SK-N-SH (cell line): ENCODE measurements around the gene PNPLA1. TPM values are rescaled to one million over a fixed set of nuclear protein-coding genes. Genes with fewer than 3 reads are reported as not detected.

Source experiments
- CTCF ChIA-PET: fragments of 300-600, 350-600 bp; formaldehyde crosslinking; extraction: SDS; loops from one replicate; lab custom pipeline; 2021; lab: Yijun Ruan, JAX
- POLR2A ChIA-PET: fragments of 350-600 bp; sonication (Branson Sonifier 250); formaldehyde crosslinking; extraction: SDS; loops from one replicate; lab custom pipeline; 2020; ENCODE audit warnings: antibody characterized with exemption, inconsistent platforms; lab: Yijun Ruan, JAX
- DNase-seq: peaks from one replicate; pipeline ENCODE4 v3.0.0; 2012
- H2AFZ ChIP-seq: fragments of 200-600 bp; sonication (generic); 2 replicates; pipeline ENCODE4 v1.8.1; 2016; ENCODE audit warnings: antibody characterized with exemption, mild to moderate bottlenecking, low read depth
- H3F3A ChIP-seq: fragments of 200-600 bp; sonication (generic); replicated peaks from 2 replicates; pipeline ENCODE3; 2016; ENCODE audit warnings: antibody characterized with exemption, mild to moderate bottlenecking; ENCODE audit not compliant: insufficient read depth
- H3K27ac ChIP-seq, 2 experiments: fragments of 200-500 bp in 1 of 2; fragments of 200-600 bp in 1 of 2; sonication (Bioruptor generic) in 1 of 2; sonication (generic), shearing (Covaris generic) in 1 of 2; 2 replicates each; pipeline versions ENCODE4 v1.5.1 to v1.6.1; 2014 to 2016; ENCODE audit warnings: low read depth in 2 of 2, inconsistent platforms in 1 of 2, low read length in 1 of 2, mild to moderate bottlenecking in 1 of 2, mixed read lengths in 1 of 2
- H3K27me3 ChIP-seq: fragments of 200-600 bp; sonication (generic), shearing (Covaris generic); 2 replicates; pipeline ENCODE4 v1.6.1; 2016; ENCODE audit warnings: mixed run types; ENCODE audit not compliant: insufficient read depth
- H3K36me3 ChIP-seq, 2 experiments: fragments of 200-500 bp in 1 of 2; fragments of 200-600 bp in 1 of 2; sonication (Bioruptor generic) in 1 of 2; sonication (generic) in 1 of 2; replicated peaks in 1 of 2; 2 replicates each; pipeline versions ENCODE3 to v1.5.1; 2014 to 2016; ENCODE audit warnings: low read length in 1 of 2, mild to moderate bottlenecking in 1 of 2; ENCODE audit not compliant: insufficient read depth in 2 of 2, control insufficient read depth in 1 of 2
- H3K4me1 ChIP-seq, 2 experiments: fragments of 200-500 bp in 1 of 2; fragments of 200-600 bp in 1 of 2; sonication (Bioruptor generic) in 1 of 2; sonication (generic), shearing (Covaris generic) in 1 of 2; 2 replicates each; pipeline versions ENCODE4 v1.5.1 to v1.6.1; 2014 to 2016; ENCODE audit warnings: low read depth in 1 of 2, low read length in 1 of 2, mixed run types in 1 of 2; ENCODE audit not compliant: insufficient read depth in 2 of 2, control insufficient read depth in 1 of 2
- H3K4me2 ChIP-seq: fragments of 200-600 bp; sonication (generic), shearing (Covaris generic); 2 replicates; pipeline ENCODE4 v1.6.1; 2017; ENCODE audit warnings: mixed run types
- H3K4me3 ChIP-seq, 2 experiments: fragments of 200-500 bp in 1 of 2; fragments of 200-600 bp in 1 of 2; sonication (Bioruptor generic) in 1 of 2; sonication (generic), shearing (Covaris generic) in 1 of 2; 2 replicates each; pipeline versions ENCODE4 v1.5.1 to v1.8.1; 2014 to 2016; ENCODE audit warnings: low read depth in 2 of 2, inconsistent platforms in 1 of 2, low read length in 1 of 2, mild to moderate bottlenecking in 1 of 2, mixed read lengths in 1 of 2, moderate library complexity in 1 of 2
- H3K79me2 ChIP-seq: fragments of 200-600 bp; sonication (generic); 2 replicates; pipeline ENCODE4 v1.8.1; 2017; ENCODE audit warnings: mild to moderate bottlenecking; ENCODE audit not compliant: insufficient read depth
- H3K9ac ChIP-seq: fragments of 200-600 bp; sonication (generic); 2 replicates; pipeline ENCODE4 v1.6.1; 2017; ENCODE audit warnings: mixed run types
- H3K9me2 ChIP-seq: fragments of 200-600 bp; sonication (generic); 2 replicates; pipeline ENCODE4 v1.6.1; 2017; ENCODE audit warnings: mixed run types
- H3K9me3 ChIP-seq: fragments of 200-600 bp; sonication (generic); 2 replicates; pipeline ENCODE4 v1.6.1; 2017; ENCODE audit warnings: mixed run types, mild to moderate bottlenecking, moderate library complexity
- H4K20me1 ChIP-seq: fragments of 200-600 bp; sonication (generic); 2 replicates; pipeline ENCODE4 v1.6.1; 2017; ENCODE audit warnings: mild to moderate bottlenecking, mixed run types; ENCODE audit not compliant: insufficient read depth
- CHD2 ChIP-seq: fragments of 150-350 bp; IDR thresholded peaks from 2 replicates; pipeline ENCODE4 v1.6.1; 2018; ENCODE audit warnings: low read length; ENCODE audit not compliant: partially characterized antibody
- CTCF ChIP-seq: fragments of 200-600 bp; sonication (generic); IDR thresholded peaks from 2 replicates; pipeline ENCODE4 v1.6.1; 2017; ENCODE audit warnings: antibody characterized with exemption, mild to moderate bottlenecking, moderate library complexity
- EZH2phosphoT487 ChIP-seq: fragments of 200-600 bp; sonication (generic); IDR thresholded peaks from 2 replicates; pipeline ENCODE4 v1.6.1; 2017; ENCODE audit warnings: low read depth, mixed run types, mild to moderate bottlenecking, antibody characterized with exemption, moderate library complexity, borderline replicate concordance
- FOXJ3 ChIP-seq: sonication (generic); formaldehyde crosslinking; IDR thresholded peaks from 2 replicates; pipeline ENCODE4 v1.5.1; 2020; ENCODE audit warnings: mild to moderate bottlenecking, missing genetic modification reagents
- GABPA ChIP-seq: IDR thresholded peaks from 2 replicates; pipeline ENCODE4 v1.4.0; 2012; ENCODE audit warnings: low read depth, mild to moderate bottlenecking
- GATA2 ChIP-seq: sonication (generic); formaldehyde crosslinking; IDR thresholded peaks from 2 replicates; pipeline ENCODE4 v1.5.0; 2020; ENCODE audit warnings: mild to moderate bottlenecking, missing genetic modification reagents
- IRF3 ChIP-seq: fragments of 150-350 bp; IDR thresholded peaks from 2 replicates; pipeline ENCODE4 v1.6.1; 2016; ENCODE audit warnings: mild to moderate bottlenecking, low read depth, low read length
- MXI1 ChIP-seq: IDR thresholded peaks from 2 replicates; pipeline ENCODE4 v1.6.1; 2012; ENCODE audit warnings: mild to moderate bottlenecking, low read depth, low read length, improper control_type of control experiment
- NFIC ChIP-seq: IDR thresholded peaks from 2 replicates; pipeline ENCODE4 v1.4.0; 2012; ENCODE audit warnings: borderline replicate concordance
- PBX3 ChIP-seq: IDR thresholded peaks from 2 replicates; pipeline ENCODE4; 2012
- POLR2AphosphoS5 ChIP-seq: IDR thresholded peaks from 2 replicates; pipeline ENCODE4 v1.6.1; 2012; ENCODE audit warnings: low read depth, low read length
- REST ChIP-seq: IDR thresholded peaks from 2 replicates; pipeline ENCODE4 v1.6.1; 2012; ENCODE audit warnings: mild to moderate bottlenecking, low read depth, low read length, moderate library complexity
- RXRA ChIP-seq: IDR thresholded peaks from 2 replicates; pipeline ENCODE4 v1.4.0; 2012; ENCODE audit warnings: low read depth, mild to moderate bottlenecking, borderline replicate concordance
- SIN3A ChIP-seq: IDR thresholded peaks from 2 replicates; pipeline ENCODE4 v1.6.1; 2012; ENCODE audit warnings: low read depth, mild to moderate bottlenecking, low read length, moderate library complexity, borderline replicate concordance
- TAF1 ChIP-seq: IDR thresholded peaks from 2 replicates; pipeline ENCODE4 v1.6.1; 2012; ENCODE audit warnings: low read depth, mild to moderate bottlenecking, low read length, moderate library complexity, borderline replicate concordance
- TEAD4 ChIP-seq: IDR thresholded peaks from 2 replicates; pipeline ENCODE4 v1.4.0; 2012; ENCODE audit warnings: mild to moderate bottlenecking, borderline replicate concordance; ENCODE audit not compliant: insufficient read depth
- USF1 ChIP-seq: IDR thresholded peaks from 2 replicates; pipeline ENCODE4 v1.4.0; 2012; ENCODE audit warnings: low read depth, borderline replicate concordance
- USF2 ChIP-seq: fragments of 150-350 bp; IDR thresholded peaks from 2 replicates; pipeline ENCODE4 v1.6.1; 2017; ENCODE audit warnings: antibody characterized with exemption, low read length, low read depth, borderline replicate concordance
- YY1 ChIP-seq: IDR thresholded peaks from 2 replicates; pipeline ENCODE4 v1.4.0; 2012; ENCODE audit warnings: low read depth, mild to moderate bottlenecking
- ZBTB33 ChIP-seq: IDR thresholded peaks from 2 replicates; pipeline ENCODE4 v1.4.0; 2012; ENCODE audit warnings: low read depth, borderline replicate concordance
- WGBS: methylation state at CpG from one replicate; pipeline ENCODE4 v1.1.6; 2017; ENCODE audit warnings: low lambda C conversion rate; 5-methylcytosine and 5-hydroxymethylcytosine counted together
- polyA plus RNA-seq, 3 experiments: library from polyadenylated mRNA; depleted of rRNA; stranded (reverse); fragments of >200 nt; gene quantifications; 2 replicates each; pipeline ENCODE4 v1.2.3, GENCODE V29; 2012

PNPLA1 gene
- polyA plus RNA-seq, 1 of the 3 experiments (the other 2 are of a cell fraction), result not detected

GRCh38 chr6:36335465-36336207 is 65.8 kb downstream of the PNPLA1 start:
- no peak for DNase-seq

More at GRCh38 chr6:36335465-36336207, 65.8 kb downstream of the PNPLA1 start:
- no peaks in the 10 kb centered on the region for H3K4me1 ChIP-seq
- H3K4me2 ChIP-seq, result no peak overlapping the region
- no peaks in the 10 kb centered on the region for H3K36me3 ChIP-seq
- no peaks in the 10 kb centered on the region for H4K20me1 ChIP-seq
- no peaks in the 10 kb centered on the region for H3K9me3 ChIP-seq
- no peaks in the 10 kb centered on the region for H3F3A ChIP-seq
- H3K27me3 ChIP-seq, result peaks cover 44% of the 10 kb centered on the region
- no peaks in the 10 kb centered on the region for H3K79me2 ChIP-seq
- CTCF ChIA-PET, result interaction anchor here (1.1 to 1.5 kb wide), 4 partner anchors 14 to 34 kb away, joined by 3 to 8 read pairs (median 4); no protein-coding TSS in a partner anchor
- WGBS, result 55% methylated on average over 14 of the region's 14 CpGs
- H3K9ac ChIP-seq, result no peak overlapping the region
- no peaks in the 10 kb centered on the region for H3K9me2 ChIP-seq
- H2AFZ ChIP-seq, result no peak overlapping the region
- no peak overlapping the region for H3K27ac ChIP-seq
- no peak overlapping the region for H3K4me3 ChIP-seq
- POLR2A ChIA-PET, result no interaction called here
- no peak for TF ChIP-seq USF2
- no peak for TF ChIP-seq GATA2 (CRISPR knock-in tag)
- no peak for TF ChIP-seq NFIC
- no peak for TF ChIP-seq CHD2
- no peak for TF ChIP-seq PBX3
- no peak for TF ChIP-seq GABPA
- TF ChIP-seq RXRA, result no peak
- no peak for TF ChIP-seq TEAD4
- no peak for TF ChIP-seq MXI1
- TF ChIP-seq EZH2phosphoT487, result no peak
- no peak for TF ChIP-seq POLR2AphosphoS5
- TF ChIP-seq YY1, result no peak
- TF ChIP-seq CTCF, result no peak
- no peak for TF ChIP-seq FOXJ3 (CRISPR knock-in tag)
- no peak for TF ChIP-seq IRF3
- no peak for TF ChIP-seq SIN3A
- TF ChIP-seq TAF1, result no peak
- TF ChIP-seq REST, result no peak
- TF ChIP-seq ZBTB33, result no peak
- TF ChIP-seq USF1, result no peak
